Measurements from ENCODE around the gene KHK.

KHK gene

DNA sequence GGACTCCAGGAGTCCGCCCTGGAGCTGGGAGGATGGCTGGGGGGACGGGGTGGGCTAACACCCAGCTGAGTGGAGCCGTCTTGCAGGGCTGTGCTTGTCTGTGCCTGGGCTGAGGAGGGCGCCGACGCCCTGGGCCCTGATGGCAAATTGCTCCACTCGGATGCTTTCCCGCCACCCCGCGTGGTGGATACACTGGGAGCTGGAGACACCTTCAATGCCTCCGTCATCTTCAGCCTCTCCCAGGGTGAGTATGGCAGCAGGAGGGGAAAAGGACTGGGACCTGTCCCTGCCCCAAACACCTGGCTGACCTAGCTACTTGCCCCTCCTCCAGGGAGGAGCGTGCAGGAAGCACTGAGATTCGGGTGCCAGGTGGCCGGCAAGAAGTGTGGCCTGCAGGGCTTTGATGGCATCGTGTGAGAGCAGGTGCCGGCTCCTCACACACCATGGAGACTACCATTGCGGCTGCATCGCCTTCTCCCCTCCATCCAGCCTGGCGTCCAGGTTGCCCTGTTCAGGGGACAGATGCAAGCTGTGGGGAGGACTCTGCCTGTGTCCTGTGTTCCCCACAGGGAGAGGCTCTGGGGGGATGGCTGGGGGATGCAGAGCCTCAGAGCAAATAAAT, 12.9 kb downstream of the KHK start:
- TF ChIP-seq, protein P1, sequence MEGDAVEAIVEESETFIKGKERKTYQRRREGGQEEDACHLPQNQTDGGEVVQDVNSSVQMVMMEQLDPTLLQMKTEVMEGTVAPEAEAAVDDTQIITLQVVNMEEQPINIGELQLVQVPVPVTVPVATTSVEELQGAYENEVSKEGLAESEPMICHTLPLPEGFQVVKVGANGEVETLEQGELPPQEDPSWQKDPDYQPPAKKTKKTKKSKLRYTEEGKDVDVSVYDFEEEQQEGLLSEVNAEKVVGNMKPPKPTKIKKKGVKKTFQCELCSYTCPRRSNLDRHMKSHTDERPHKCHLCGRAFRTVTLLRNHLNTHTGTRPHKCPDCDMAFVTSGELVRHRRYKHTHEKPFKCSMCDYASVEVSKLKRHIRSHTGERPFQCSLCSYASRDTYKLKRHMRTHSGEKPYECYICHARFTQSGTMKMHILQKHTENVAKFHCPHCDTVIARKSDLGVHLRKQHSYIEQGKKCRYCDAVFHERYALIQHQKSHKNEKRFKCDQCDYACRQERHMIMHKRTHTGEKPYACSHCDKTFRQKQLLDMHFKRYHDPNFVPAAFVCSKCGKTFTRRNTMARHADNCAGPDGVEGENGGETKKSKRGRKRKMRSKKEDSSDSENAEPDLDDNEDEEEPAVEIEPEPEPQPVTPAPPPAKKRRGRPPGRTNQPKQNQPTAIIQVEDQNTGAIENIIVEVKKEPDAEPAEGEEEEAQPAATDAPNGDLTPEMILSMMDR (IDR thresholded peaks at IDR 0.05; ENCODE audit: insufficient read depth, low read length), result no peak
- TF ChIP-seq, protein P2, sequence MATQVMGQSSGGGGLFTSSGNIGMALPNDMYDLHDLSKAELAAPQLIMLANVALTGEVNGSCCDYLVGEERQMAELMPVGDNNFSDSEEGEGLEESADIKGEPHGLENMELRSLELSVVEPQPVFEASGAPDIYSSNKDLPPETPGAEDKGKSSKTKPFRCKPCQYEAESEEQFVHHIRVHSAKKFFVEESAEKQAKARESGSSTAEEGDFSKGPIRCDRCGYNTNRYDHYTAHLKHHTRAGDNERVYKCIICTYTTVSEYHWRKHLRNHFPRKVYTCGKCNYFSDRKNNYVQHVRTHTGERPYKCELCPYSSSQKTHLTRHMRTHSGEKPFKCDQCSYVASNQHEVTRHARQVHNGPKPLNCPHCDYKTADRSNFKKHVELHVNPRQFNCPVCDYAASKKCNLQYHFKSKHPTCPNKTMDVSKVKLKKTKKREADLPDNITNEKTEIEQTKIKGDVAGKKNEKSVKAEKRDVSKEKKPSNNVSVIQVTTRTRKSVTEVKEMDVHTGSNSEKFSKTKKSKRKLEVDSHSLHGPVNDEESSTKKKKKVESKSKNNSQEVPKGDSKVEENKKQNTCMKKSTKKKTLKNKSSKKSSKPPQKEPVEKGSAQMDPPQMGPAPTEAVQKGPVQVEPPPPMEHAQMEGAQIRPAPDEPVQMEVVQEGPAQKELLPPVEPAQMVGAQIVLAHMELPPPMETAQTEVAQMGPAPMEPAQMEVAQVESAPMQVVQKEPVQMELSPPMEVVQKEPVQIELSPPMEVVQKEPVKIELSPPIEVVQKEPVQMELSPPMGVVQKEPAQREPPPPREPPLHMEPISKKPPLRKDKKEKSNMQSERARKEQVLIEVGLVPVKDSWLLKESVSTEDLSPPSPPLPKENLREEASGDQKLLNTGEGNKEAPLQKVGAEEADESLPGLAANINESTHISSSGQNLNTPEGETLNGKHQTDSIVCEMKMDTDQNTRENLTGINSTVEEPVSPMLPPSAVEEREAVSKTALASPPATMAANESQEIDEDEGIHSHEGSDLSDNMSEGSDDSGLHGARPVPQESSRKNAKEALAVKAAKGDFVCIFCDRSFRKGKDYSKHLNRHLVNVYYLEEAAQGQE (IDR thresholded peaks at IDR 0.05; ENCODE audit: insufficient replicate concordance, low read depth), result no peak
- TF ChIP-seq SPI1 (IDR thresholded peaks at IDR 0.05; ENCODE audit: borderline replicate concordance, low read depth) (no peak), POLR2AphosphoS5 (IDR thresholded peaks at IDR 0.05; ENCODE audit: low read depth) (no peak), GABPA (IDR thresholded peaks at IDR 0.05; ENCODE audit: low read depth) (no peak)
- no peaks in the 10 kb centered on the region for H3K27me3 ChIP-seq (ENCODE audit: insufficient read depth, poor library complexity, severe bottlenecking)
- no peak overlapping the region for H3K27ac ChIP-seq (replicated peaks)
- no peak overlapping the region for H3K4me3 ChIP-seq (replicated peaks; ENCODE audit: insufficient read depth, low read length)
- DNase-seq (ENCODE audit: low read depth in 1 of 2, low spot score in 1 of 2), result no peak

DNA sequence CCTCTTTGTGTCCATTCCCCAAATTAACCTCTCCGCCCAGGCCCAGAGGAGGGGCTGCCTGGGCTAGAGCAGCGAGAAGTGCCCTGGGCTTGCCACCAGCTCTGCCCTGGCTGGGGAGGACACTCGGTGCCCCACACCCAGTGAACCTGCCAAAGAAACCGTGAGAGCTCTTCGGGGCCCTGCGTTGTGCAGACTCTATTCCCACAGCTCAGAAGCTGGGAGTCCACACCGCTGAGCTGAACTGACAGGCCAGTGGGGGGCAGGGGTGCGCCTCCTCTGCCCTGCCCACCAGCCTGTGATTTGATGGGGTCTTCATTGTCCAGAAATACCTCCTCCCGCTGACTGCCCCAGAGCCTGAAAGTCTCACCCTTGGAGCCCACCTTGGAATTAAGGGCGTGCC, 13.5 kb downstream of the KHK start:
- Histone ChIP-seq H3K27ac (replicated peaks) (no peak overlapping the region), H3K27me3 (ENCODE audit: insufficient read depth, poor library complexity, severe bottlenecking) (no peaks in the 10 kb centered on the region), H3K4me3 (replicated peaks; ENCODE audit: insufficient read depth, low read length) (no peak overlapping the region)
- DNase-seq (ENCODE audit: low read depth in 1 of 2, low spot score in 1 of 2), result no peak
- TF ChIP-seq GABPA (IDR thresholded peaks at IDR 0.05; ENCODE audit: low read depth) (no peak), SPI1 (IDR thresholded peaks at IDR 0.05; ENCODE audit: borderline replicate concordance, low read depth) (no peak), POLR2AphosphoS5 (IDR thresholded peaks at IDR 0.05; ENCODE audit: low read depth) (no peak)
- TF ChIP-seq, protein P1 (IDR thresholded peaks at IDR 0.05; ENCODE audit: insufficient read depth, low read length), result no peak
- TF ChIP-seq, protein P2 (IDR thresholded peaks at IDR 0.05; ENCODE audit: insufficient replicate concordance, low read depth), result no peak

DNA sequence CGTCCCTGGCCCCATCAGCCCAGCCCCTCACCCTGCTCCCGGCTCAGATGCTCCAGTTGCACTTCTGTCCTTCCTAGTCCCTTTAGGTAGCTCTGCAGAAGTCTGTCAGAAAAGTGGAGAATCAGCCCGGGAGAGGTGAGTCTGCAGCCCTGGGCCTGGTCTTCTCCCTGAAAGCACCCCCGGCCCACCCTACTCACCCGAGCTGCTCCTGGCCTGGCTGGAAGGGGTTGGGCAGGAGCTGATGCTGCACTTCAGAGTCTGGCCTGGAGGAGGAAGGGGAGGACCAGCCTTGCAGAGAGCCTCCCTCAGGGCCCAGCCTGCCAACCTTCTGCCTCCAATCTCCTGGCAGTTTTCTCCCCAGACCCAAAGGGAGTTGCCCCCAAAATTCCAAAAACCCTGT, 15.8 kb downstream of the KHK start:
- H3K4me3 ChIP-seq (replicated peaks; ENCODE audit: insufficient read depth, low read length), result no peak overlapping the region
- H3K27me3 ChIP-seq (ENCODE audit: insufficient read depth, poor library complexity, severe bottlenecking), result no peaks in the 10 kb centered on the region
- TF ChIP-seq SPI1 (IDR thresholded peaks at IDR 0.05; ENCODE audit: borderline replicate concordance, low read depth) (no peak), GABPA (IDR thresholded peaks at IDR 0.05; ENCODE audit: low read depth) (no peak)
- TF ChIP-seq, protein P1 (IDR thresholded peaks at IDR 0.05; ENCODE audit: insufficient read depth, low read length), result no peak
- no peak for DNase-seq (ENCODE audit: low read depth in 1 of 2, low spot score in 1 of 2)
- H3K27ac ChIP-seq (replicated peaks), result no peak overlapping the region

DNA sequence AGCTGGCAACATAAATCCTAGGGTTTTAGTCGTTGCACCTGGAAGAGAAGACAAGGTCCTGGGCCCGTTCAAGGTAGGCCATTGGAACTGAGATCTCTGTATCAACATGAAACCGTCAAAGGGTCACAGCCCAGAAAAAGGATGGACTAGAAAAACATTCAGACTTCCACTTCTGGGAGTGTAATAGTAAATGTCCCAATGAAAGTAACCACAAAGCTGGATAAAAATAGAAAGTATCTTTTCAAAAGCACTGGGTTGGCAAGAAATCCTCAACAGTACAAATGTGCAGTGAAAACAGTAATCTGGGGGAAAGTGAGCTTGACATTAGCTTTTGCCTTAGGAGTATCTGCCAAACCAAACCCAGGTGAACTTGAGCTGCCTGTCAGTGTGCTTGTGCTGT, 19.4 kb downstream of the KHK start:
- no peak for TF ChIP-seq SPI1 (IDR thresholded peaks at IDR 0.05; ENCODE audit: borderline replicate concordance, low read depth)
- TF ChIP-seq GABPA (IDR thresholded peaks at IDR 0.05; ENCODE audit: low read depth), result no peak
- TF ChIP-seq, protein P1 (IDR thresholded peaks at IDR 0.05; ENCODE audit: insufficient read depth, low read length), result no peak
- no peak for TF ChIP-seq POLR2AphosphoS5 (IDR thresholded peaks at IDR 0.05; ENCODE audit: low read depth)
- TF ChIP-seq, protein P2 (IDR thresholded peaks at IDR 0.05; ENCODE audit: insufficient replicate concordance, low read depth), result no peak
- DNase-seq (ENCODE audit: low read depth in 1 of 2, low spot score in 1 of 2), result no peak
- Histone ChIP-seq H3K27me3 (ENCODE audit: insufficient read depth, poor library complexity, severe bottlenecking) (no peaks in the 10 kb centered on the region), H3K4me3 (replicated peaks; ENCODE audit: insufficient read depth, low read length) (no peak overlapping the region), H3K27ac (replicated peaks) (no peak overlapping the region)

Data from HL-60 (cell line).